Measurements from ENCODE around the gene CAPN13.

The CAPN13 gene

DNA sequence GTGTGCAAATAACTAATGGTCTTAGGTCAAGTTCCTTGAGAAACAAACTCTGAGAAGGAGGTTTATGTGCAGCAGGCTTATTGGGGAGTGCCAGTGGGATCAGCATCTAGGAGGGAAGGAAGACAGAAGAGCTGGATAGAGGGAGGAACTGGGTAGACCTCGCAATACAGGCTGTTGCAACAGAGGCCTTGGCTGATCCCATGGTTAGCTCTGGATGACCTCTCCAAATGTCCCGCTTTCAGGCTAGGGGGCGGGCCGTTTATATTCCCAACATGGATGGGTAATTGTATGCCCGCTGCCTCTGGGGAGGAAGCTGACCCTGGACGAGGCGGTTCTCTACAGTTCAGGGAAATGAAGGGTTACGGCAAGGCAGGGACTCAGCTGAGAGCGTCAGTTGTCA is 14.7 kb upstream of the CAPN13 start:
- H3K27me3 ChIP-seq (replicated peaks in 2 of 5; ENCODE audit: control insufficient read depth in 4 of 5, insufficient read depth in 5 of 5, low read length in 4 of 5), result no peaks in the 10 kb centered on the region
- H3K27ac ChIP-seq (ENCODE audit: insufficient read depth in 1 of 2, low read depth in 1 of 2, low read length in 2 of 2, poor library complexity in 1 of 2, severe bottlenecking in 2 of 2), result no peak overlapping the region
- ChIA-PET POLR2A (no interaction called here), CTCF (no interaction called here)
- no peaks in the 10 kb centered on the region for H3K4me1 ChIP-seq (ENCODE audit: control extremely low read depth in 1 of 4, control insufficient read depth in 4 of 4, insufficient read depth in 4 of 4, low read length in 3 of 4)
- peaks cover 0 to 4% (median 0%) of the 10 kb centered on the region in 5 experiments for H3K9me3 ChIP-seq (ENCODE audit: control extremely low read depth in 1 of 5, control insufficient read depth in 4 of 5, insufficient read depth in 2 of 5, low read depth in 1 of 5, low read length in 4 of 5)
- 99% methylated on average over 8 of the region's 9 CpGs for WGBS (ENCODE audit: insufficient coverage)
- no peak for DNase-seq
- no peak overlapping the region for H3K4me3 ChIP-seq (ENCODE audit: control insufficient read depth in 1 of 7, extremely low read depth in 1 of 7, insufficient read depth in 4 of 7, low read depth in 2 of 7, low read length in 6 of 7)
- H3K36me3 ChIP-seq (ENCODE audit: control insufficient read depth in 4 of 4, insufficient read depth in 4 of 4, low read length in 3 of 4), result no peaks in the 10 kb centered on the region

DNA sequence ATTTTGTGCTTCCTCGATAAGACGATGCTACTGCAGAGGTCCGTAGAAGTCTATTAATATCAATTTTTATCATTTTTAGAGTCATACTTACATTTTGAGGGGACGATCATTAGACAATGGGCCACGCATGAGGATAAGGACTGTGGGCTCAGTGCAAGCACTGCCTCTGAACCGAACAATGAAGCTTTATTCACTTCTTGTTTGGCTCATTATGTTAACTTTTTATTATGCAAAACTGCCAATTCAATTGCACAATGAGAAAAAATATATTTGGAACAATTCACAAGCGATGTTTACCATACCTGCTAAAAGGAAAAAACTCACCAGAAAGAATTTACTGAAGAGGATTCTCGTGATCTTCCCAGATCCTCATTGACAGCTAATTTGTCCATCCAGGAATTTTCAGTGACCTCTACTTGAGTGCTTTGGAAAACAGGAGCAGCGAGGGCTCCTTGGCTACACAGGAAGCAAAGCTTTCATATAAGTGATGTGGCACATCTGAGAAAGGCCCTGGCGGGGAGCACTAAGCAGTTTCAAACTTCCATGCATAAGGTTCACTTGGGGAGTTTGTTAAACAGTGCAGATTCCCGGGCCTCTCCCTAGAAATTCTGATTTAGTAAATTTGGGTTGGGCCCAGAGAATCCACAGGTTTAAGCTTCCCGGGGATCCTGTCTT is 13.3 kb upstream of the CAPN13 start:
- Histone ChIP-seq H3K4me3 (ENCODE audit: control insufficient read depth in 1 of 7, extremely low read depth in 1 of 7, insufficient read depth in 4 of 7, low read depth in 2 of 7, low read length in 6 of 7) (no peak overlapping the region), H3K4me1 (ENCODE audit: control extremely low read depth in 1 of 4, control insufficient read depth in 4 of 4, insufficient read depth in 4 of 4, low read length in 3 of 4) (no peaks in the 10 kb centered on the region), H3K9me3 (ENCODE audit: control extremely low read depth in 1 of 5, control insufficient read depth in 4 of 5, insufficient read depth in 2 of 5, low read depth in 1 of 5, low read length in 4 of 5) (no peaks in the 10 kb centered on the region), H3K36me3 (ENCODE audit: control insufficient read depth in 4 of 4, insufficient read depth in 4 of 4, low read length in 3 of 4) (no peaks in the 10 kb centered on the region), H3K27me3 (replicated peaks in 2 of 5; ENCODE audit: control insufficient read depth in 4 of 5, insufficient read depth in 5 of 5, low read length in 4 of 5) (no peaks in the 10 kb centered on the region), H3K27ac (ENCODE audit: insufficient read depth in 1 of 2, low read depth in 1 of 2, low read length in 2 of 2, poor library complexity in 1 of 2, severe bottlenecking in 2 of 2) (no peak overlapping the region)
- ChIA-PET POLR2A (no interaction called here), CTCF (no interaction called here)
- DNase-seq, result no peak
- WGBS (ENCODE audit: insufficient coverage), result 97% methylated on average over 9 of the region's 12 CpGs

DNA sequence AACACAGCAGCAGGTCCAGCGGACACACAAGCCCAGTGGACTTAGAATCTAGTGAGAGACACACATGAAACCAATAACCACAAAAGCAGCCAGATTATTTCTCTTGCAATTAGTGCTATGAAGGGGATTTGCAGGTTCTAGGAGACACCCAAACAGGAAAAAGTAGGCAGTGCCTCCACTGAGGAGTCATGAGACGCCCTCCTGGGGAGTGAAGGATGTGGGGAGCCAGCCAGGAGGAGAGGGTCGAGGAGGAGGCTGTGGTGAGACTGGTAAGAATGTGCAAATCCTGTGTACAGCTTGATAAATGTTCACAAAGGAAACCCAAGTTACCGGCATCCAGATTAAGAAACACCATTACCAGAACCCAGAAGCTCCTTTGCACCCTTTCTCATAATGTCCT is 2.7 kb upstream of the CAPN13 start:
- no peaks in the 10 kb centered on the region for H3K27me3 ChIP-seq (replicated peaks in 2 of 5; ENCODE audit: control insufficient read depth in 4 of 5, insufficient read depth in 5 of 5, low read length in 4 of 5)
- H3K9me3 ChIP-seq (ENCODE audit: control extremely low read depth in 1 of 5, control insufficient read depth in 4 of 5, insufficient read depth in 2 of 5, low read depth in 1 of 5, low read length in 4 of 5), result peaks cover 0 to 4% (median 0%) of the 10 kb centered on the region in 5 experiments
- WGBS (ENCODE audit: insufficient coverage), result 57% methylated on average over 1 of the region's 4 CpGs
- no peak overlapping the region for H3K27ac ChIP-seq (ENCODE audit: insufficient read depth in 1 of 2, low read depth in 1 of 2, low read length in 2 of 2, poor library complexity in 1 of 2, severe bottlenecking in 2 of 2)
- no peaks in the 10 kb centered on the region for H3K36me3 ChIP-seq (ENCODE audit: control insufficient read depth in 4 of 4, insufficient read depth in 4 of 4, low read length in 3 of 4)
- POLR2A ChIA-PET, result no interaction called here
- no peaks in the 10 kb centered on the region for H3K4me1 ChIP-seq (ENCODE audit: control extremely low read depth in 1 of 4, control insufficient read depth in 4 of 4, insufficient read depth in 4 of 4, low read length in 3 of 4)
- DNase-seq, result no peak
- CTCF ChIA-PET, result no interaction called here
- no peak overlapping the region for H3K4me3 ChIP-seq (ENCODE audit: control insufficient read depth in 1 of 7, extremely low read depth in 1 of 7, insufficient read depth in 4 of 7, low read depth in 2 of 7, low read length in 6 of 7)

DNA sequence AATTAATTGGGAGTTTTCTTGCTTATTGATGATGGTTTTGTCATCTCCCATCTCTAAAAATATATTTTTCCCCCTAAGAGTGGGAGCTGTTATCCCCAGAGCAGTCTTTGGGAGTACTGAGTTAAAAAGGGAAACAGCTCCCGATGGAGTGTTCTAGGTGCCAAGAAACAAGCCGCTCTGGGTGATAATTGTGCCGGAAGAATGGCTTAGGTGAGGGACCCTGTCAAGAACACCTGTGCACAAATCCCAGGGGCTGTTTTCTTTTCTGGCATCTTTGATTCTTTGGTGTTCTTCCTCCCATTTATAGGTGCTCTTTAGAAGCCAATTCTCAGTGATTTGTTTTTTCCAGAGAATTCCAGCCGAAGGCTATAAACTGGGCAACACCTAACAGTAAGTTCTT is 1.4 kb upstream of the CAPN13 start:
- no peak overlapping the region for H3K27ac ChIP-seq (ENCODE audit: insufficient read depth in 1 of 2, low read depth in 1 of 2, low read length in 2 of 2, poor library complexity in 1 of 2, severe bottlenecking in 2 of 2)
- H3K4me3 ChIP-seq (ENCODE audit: control insufficient read depth in 1 of 7, extremely low read depth in 1 of 7, insufficient read depth in 4 of 7, low read depth in 2 of 7, low read length in 6 of 7), result no peak overlapping the region
- H3K27me3 ChIP-seq (replicated peaks in 2 of 5; ENCODE audit: control insufficient read depth in 4 of 5, insufficient read depth in 5 of 5, low read length in 4 of 5), result no peaks in the 10 kb centered on the region
- ChIA-PET POLR2A (no interaction called here), CTCF (interaction anchor here (1.3 kb wide), 1 partner anchor 57 kb away, joined by 3 read pairs; no protein-coding TSS in a partner anchor)
- H3K4me1 ChIP-seq (ENCODE audit: control extremely low read depth in 1 of 4, control insufficient read depth in 4 of 4, insufficient read depth in 4 of 4, low read length in 3 of 4), result no peaks in the 10 kb centered on the region
- WGBS (ENCODE audit: insufficient coverage), result 100% methylated on average over 4 of the region's 4 CpGs
- H3K9me3 ChIP-seq (ENCODE audit: control extremely low read depth in 1 of 5, control insufficient read depth in 4 of 5, insufficient read depth in 2 of 5, low read depth in 1 of 5, low read length in 4 of 5), result no peaks in the 10 kb centered on the region
- H3K36me3 ChIP-seq (ENCODE audit: control insufficient read depth in 4 of 4, insufficient read depth in 4 of 4, low read length in 3 of 4), result no peaks in the 10 kb centered on the region
- no peak for DNase-seq

GRCh38 chr2:30803281-30803680 is 4.0 kb downstream of the CAPN13 start:
- WGBS (ENCODE audit: insufficient coverage), result 98% methylated on average over 5 of the region's 6 CpGs
- Histone ChIP-seq H3K4me1 (ENCODE audit: control extremely low read depth in 1 of 4, control insufficient read depth in 4 of 4, insufficient read depth in 4 of 4, low read length in 3 of 4) (peaks cover 0 to 11% (median 9%) of the 10 kb centered on the region in 4 experiments), H3K4me3 (ENCODE audit: control insufficient read depth in 1 of 7, extremely low read depth in 1 of 7, insufficient read depth in 4 of 7, low read depth in 2 of 7, low read length in 6 of 7) (no peak overlapping the region), H3K36me3 (ENCODE audit: control insufficient read depth in 4 of 4, insufficient read depth in 4 of 4, low read length in 3 of 4) (no peaks in the 10 kb centered on the region), H3K27ac (ENCODE audit: insufficient read depth in 1 of 2, low read depth in 1 of 2, low read length in 2 of 2, poor library complexity in 1 of 2, severe bottlenecking in 2 of 2) (no peak overlapping the region), H3K27me3 (replicated peaks in 2 of 5; ENCODE audit: control insufficient read depth in 4 of 5, insufficient read depth in 5 of 5, low read length in 4 of 5) (no peaks in the 10 kb centered on the region), H3K9me3 (ENCODE audit: control extremely low read depth in 1 of 5, control insufficient read depth in 4 of 5, insufficient read depth in 2 of 5, low read depth in 1 of 5, low read length in 4 of 5) (no peaks in the 10 kb centered on the region)
- no peak for DNase-seq
- ChIA-PET POLR2A (no interaction called here), CTCF (no interaction called here)

DNA sequence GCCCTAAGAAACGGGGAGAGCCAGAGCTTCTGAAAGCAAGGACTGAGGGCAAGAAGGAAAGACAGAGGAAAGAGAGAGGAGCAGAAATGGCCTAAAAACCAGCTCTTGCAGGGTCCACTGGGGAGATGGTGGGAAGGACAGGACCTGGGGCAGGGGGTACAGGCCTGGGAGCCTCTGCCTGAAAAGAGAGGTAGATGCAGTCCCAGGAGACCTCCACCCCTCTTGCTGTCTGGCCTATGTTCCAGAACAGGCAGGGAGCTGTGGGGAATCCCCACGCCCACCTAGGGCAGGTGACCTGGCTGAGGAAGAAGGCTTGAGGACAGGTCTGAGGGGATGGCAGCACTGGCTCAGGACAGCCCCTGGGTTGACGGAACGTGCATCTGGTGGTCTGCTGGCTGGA is 4.6 kb downstream of the CAPN13 start:
- no peaks in the 10 kb centered on the region for H3K9me3 ChIP-seq (ENCODE audit: control extremely low read depth in 1 of 5, control insufficient read depth in 4 of 5, insufficient read depth in 2 of 5, low read depth in 1 of 5, low read length in 4 of 5)
- H3K27me3 ChIP-seq (replicated peaks in 2 of 5; ENCODE audit: control insufficient read depth in 4 of 5, insufficient read depth in 5 of 5, low read length in 4 of 5), result no peaks in the 10 kb centered on the region
- H3K36me3 ChIP-seq (ENCODE audit: control insufficient read depth in 4 of 4, insufficient read depth in 4 of 4, low read length in 3 of 4), result no peaks in the 10 kb centered on the region
- ChIA-PET POLR2A (interaction anchor here (0.7 kb wide), 1 partner anchor 17 kb away, joined by 3 read pairs; no protein-coding TSS in a partner anchor), CTCF (no interaction called here)
- no peak overlapping the region for H3K4me3 ChIP-seq (ENCODE audit: control insufficient read depth in 1 of 7, extremely low read depth in 1 of 7, insufficient read depth in 4 of 7, low read depth in 2 of 7, low read length in 6 of 7)
- WGBS (ENCODE audit: insufficient coverage), result no CpG with 5 or more reads among the region's 4 CpGs
- peaks cover 0 to 14% (median 11%) of the 10 kb centered on the region in 4 experiments for H3K4me1 ChIP-seq (ENCODE audit: control extremely low read depth in 1 of 4, control insufficient read depth in 4 of 4, insufficient read depth in 4 of 4, low read length in 3 of 4)
- DNase-seq, result no peak
- H3K27ac ChIP-seq (ENCODE audit: insufficient read depth in 1 of 2, low read depth in 1 of 2, low read length in 2 of 2, poor library complexity in 1 of 2, severe bottlenecking in 2 of 2), result no peak overlapping the region

- CTCF ChIA-PET, result no interaction called here
- POLR2A ChIA-PET, result interaction anchor here (0.7 kb wide), 1 partner anchor 16 kb away, joined by 3 read pairs; no protein-coding TSS in a partner anchor
- Histone ChIP-seq H3K27ac (ENCODE audit: insufficient read depth in 1 of 2, low read depth in 1 of 2, low read length in 2 of 2, poor library complexity in 1 of 2, severe bottlenecking in 2 of 2) (no peak overlapping the region), H3K4me3 (ENCODE audit: control insufficient read depth in 1 of 7, extremely low read depth in 1 of 7, insufficient read depth in 4 of 7, low read depth in 2 of 7, low read length in 6 of 7) (no peak overlapping the region), H3K4me1 (ENCODE audit: control extremely low read depth in 1 of 4, control insufficient read depth in 4 of 4, insufficient read depth in 4 of 4, low read length in 3 of 4) (peaks cover 0 to 14% (median 11%) of the 10 kb centered on the region in 4 experiments), H3K36me3 (ENCODE audit: control insufficient read depth in 4 of 4, insufficient read depth in 4 of 4, low read length in 3 of 4) (no peaks in the 10 kb centered on the region), H3K27me3 (replicated peaks in 2 of 5; ENCODE audit: control insufficient read depth in 4 of 5, insufficient read depth in 5 of 5, low read length in 4 of 5) (no peaks in the 10 kb centered on the region), H3K9me3 (ENCODE audit: control extremely low read depth in 1 of 5, control insufficient read depth in 4 of 5, insufficient read depth in 2 of 5, low read depth in 1 of 5, low read length in 4 of 5) (no peaks in the 10 kb centered on the region)
- WGBS (ENCODE audit: insufficient coverage), result 99% methylated on average over 13 of the region's 13 CpGs
- DNase-seq, result no peak
Observed at GRCh38 chr2:30801821-30802455, 5.3 kb downstream of the CAPN13 start.
